AML-193 (cell line): Measurements from ENCODE around the gene ARPC5.

Source experiments
- DNase-seq, 2 experiments: peaks; one replicate each; lab custom pipeline; 2025; lab: John Stamatoyannopoulos, UW

The ARPC5 gene

DNA sequence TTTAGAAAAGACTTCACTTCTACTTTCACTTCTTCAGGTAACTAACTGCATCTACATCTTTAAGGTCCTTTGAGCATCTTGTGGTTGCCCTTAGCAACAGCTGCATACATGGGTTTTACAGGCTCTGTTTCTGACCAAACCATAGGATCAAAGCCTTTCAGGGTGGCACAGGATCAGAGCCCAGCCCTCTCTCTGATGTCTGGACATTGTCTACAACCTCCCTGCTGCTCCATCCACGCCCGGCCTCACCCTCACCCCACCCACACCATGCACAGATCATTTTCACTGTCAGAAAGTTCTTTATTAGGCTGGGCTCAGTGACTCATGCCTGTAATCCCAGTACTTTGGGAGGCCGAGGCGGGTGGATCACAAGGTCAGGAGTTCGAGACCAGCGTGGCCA is 50.5 kb downstream of the ARPC5 start:
- DNase-seq, result no peak

DNA sequence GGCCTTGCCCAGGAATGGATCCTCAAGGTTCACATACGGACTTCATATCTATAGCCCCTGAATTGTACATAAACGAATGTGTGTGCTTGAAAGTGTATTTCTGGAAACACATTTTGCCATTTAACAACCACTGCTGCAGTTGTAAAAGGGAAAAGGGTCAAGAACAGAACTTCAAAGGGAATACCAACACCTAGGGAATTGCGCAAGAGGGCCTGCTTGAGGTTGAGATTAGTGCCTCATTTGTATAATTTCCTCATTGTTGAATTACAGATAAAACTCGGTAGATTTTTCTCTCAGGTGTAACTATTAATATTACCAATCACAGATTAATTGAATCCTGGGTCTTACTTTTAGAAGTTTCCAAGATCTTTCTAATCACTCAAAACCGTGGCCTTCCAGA is 51.4 kb downstream of the ARPC5 start:
- no peak for DNase-seq

DNA sequence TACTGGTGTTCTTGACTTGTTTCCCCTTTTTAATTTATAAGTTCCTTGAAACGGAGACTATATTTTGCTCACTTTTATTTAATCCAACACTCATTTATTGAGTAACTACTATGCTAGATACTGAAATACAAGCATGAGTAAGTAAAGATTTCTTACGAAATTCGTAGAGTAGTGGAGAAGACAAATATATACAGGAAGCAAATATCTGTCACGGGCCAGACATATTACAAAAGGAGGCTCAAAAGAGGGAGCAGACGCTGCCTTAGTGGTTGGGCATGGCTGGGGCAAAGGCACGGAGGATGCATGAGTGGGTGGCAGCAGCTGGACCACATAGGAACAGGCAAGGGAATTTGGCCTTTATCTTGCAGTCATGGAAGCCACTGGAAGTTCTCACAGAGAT is 52.1 kb downstream of the ARPC5 start:
- DNase-seq, result peak; percentile 97 to 98

DNA sequence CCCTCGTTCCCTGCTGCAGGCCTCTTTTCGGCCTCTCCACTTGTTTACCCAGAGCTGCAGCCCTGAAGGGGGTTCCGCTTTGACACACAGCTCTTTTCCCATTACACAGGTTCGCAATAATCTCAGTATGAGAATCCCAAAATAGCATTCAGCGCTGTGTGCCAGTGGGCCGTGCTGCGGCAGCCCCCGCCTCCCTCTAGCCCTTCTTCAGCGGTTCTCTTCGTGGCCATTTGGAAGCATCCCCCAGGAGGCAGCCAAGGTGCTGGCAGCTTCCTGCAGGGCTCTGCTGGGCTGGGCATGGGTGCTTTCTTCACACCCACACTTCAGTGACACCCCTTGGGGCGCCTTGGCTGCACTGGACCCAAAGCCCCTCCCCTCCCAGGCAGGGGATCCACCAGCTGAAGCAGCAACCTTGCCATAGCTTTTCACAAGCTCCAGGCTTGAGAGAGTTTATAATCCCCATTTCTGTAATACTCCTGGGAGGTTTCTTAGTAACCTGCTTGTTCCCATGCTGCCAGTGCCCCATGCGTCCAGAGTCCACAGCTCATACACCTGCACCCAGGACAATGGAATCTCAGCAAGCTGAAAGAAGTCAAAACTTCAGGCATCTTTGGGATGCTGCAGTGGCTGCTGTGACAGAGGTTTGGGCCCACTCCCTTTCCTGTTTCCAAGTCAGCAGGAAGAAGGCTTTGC is 53.4 kb downstream of the ARPC5 start:
- DNase-seq, result no peak

DNA sequence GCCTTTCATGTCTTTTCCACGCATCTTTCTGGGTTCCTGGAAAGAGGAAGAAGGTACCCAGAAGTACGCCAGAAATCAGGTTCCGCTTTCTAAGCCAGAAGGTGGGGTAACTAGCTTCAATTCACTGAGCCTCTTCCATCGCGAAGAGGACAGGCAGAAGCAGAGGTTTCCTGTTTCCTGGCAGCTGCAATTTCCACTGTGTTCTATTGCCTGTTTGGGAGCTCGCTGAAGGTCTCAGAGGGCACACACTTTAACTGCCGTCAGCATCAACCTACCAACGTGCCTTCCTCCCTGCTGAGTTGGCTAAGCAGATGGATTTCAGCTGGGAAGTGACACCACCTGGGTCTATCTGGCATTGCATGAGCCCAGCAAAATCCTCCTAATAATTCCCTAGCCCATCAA is 55.3 kb downstream of the ARPC5 start:
- peak; percentile 99 to 100 for DNase-seq

DNA sequence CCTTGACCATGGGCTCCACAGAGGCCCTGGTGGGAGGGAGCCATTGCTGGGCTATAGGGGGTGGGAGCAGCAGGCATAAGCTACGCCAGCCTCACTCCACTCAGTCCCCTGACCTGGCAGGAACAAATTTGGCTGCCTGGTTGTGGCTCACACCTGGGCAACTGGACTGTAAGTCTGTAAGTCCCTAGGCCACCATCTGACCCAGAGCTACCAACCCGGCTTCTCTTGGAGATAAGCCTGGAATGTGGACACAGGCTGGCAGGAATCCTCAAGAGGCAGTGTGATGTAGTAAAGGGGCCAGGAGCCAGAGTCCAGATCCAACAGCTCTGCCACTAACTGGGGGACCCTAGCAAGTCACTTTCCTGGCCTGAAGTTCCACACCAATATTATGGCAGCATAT is 56.7 kb downstream of the ARPC5 start:
- DNase-seq, result no peak

DNA sequence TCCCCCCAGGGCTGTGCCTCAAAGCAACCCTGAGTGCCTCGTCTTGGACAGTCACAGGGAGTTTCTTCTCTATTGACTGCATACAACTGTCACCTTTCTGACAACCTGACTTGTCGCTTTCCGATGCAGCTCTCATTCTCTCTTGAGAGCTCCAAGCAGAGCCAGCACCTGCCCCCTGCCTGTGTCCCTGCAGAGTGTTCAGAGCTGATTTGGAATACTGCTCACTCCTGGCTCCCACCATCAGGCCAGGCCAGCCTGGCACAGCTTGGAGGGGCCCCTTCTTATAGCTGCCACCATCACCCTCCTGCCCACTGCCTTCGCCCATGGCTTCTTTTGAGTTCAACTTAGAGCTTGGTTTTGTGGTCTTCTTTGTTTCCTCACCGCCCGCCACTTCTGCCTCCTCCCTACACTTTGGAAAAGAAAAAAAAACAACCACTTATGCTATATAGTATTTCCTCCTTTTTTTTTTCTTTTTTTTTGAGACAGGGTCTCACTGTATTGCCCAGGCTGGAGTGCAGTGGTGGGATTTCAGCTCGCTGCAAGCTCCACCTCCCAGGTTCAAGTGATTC is 57.6 kb downstream of the ARPC5 start:
- DNase-seq, result peak; percentile 16 to 33

DNA sequence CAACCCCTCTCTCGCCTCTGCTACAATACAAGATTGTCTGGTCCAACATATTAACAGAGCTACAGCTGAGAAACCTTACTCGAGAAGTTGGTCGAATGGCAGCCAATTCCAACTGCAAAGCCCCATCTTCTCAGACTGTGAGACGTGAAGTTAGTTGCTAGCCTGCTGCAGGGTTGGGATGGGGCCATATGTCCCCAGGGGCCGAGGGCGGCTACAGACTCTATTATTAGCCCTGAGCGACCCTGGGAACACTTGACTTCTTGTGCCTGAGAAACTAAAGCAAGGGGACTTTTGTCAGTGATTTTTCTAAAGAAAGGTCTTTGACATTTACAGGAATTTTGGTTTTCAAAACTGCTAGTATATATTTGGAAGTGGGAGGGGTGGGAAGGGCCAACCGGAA is 59.0 kb downstream of the ARPC5 start:
- DNase-seq, result no peak

DNA sequence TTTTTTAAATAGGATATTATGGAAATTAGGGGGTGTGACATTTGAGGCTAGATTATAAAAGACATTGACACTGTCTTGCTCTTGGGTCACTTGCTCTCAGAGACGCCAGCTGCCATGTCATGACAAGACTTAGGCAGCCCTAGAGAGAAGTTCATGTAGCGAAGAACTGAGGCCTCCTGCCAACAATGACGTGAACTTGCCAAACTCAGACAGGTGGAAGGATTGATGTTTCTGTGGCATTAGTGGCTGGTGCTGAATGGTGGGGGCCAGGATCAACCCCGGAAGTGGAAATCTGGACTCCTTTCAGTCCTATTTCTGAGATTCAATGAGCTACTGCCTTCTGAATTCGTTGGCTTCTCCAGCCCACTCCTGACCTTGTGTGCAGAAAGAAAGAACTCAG is 60.0 kb downstream of the ARPC5 start:
- no peak for DNase-seq

DNA sequence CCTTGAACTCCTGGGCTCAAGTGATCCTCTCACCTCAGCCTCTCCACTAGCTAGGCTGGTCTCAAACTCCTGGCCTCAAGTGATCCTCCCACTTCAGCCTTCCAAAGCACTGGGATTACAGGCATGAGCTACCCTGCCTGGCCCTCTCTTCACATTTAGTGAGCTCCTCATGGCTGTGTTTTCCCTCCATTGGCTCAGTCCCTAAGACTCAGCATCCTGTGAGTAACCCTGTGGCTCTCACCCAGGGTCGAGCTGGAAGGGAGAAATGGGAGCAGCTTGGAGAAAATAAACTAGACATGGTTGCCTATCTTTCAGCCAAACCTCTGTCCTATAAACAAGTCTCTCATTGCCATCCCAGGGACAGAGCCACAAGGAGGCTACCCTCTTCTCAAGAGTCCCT is 62.9 kb downstream of the ARPC5 start:
- no peak for DNase-seq

DNA sequence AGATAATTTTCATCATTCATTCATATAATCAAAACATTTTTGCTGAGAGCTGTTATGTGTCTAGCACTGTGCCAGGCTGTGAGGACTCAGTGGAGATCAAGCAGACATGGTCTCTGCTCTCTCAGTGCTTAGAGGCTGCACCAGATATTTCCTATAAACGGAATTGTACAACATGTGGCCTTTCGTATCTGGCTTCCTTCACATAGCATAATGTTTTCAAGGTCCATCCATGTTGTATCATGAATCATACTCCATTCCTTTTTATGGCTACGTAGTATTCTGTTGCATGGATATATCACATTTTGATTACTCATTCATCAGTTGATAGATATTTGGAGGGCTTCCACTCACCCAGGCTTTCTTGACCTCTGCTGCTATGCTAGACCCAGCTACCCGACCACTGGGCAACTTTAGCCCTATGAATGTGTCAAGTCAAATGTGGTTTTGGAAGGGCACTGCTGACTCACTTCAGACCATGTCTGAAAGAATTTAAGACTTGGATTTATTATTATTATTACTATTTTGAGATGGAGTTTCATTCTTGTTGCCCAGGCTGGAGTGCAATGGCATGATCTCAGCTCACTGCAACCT is 63.8 kb downstream of the ARPC5 start:
- DNase-seq, result no peak
